NCI-H128 (cell line): ENCODE results near the gene YWHAH.

Source experiments
- DNase-seq: peaks from one replicate; lab custom pipeline; 2025; ENCODE audit not compliant: unreplicated experiment; lab: John Stamatoyannopoulos, UW

YWHAH gene

DNA sequence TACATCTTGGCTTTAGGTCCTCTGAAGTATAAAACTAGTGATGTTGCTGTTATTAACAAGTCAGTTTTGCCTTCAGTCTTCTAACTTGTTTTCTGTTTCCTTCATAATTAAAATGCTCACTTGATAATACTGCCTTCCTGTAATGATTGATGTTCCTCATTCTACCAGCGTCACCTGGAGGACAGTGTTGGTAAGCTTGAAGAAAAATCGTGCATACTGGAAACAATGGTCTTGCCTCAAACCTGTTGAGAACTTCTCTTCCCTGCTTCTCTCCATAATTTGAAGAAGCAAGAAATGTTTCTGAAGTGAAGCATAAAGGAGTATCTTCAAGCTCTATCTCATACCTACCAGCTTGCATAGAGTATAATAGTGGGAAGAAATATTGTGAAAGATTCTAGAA lies 3.0 kb downstream of the YWHAH start:
- no peak for DNase-seq

DNA sequence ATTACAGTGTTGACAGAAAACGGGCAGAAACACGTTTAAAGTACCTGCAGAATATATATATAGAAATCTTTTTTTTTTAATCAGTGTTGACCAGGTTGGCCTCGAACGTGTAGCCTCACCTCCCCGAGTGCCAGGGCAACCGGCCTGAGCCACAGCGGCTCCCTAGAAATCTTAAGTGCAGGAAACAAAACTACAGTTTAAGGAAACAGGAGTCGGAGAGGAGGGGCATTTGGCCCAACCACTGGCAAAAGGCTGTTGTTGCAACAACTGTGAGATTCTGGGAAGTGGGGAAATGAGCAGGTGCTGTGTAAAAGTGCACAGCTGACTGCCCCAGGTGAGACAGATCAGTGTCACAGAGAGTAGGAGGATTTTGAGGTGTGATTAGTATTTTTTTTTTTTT lies 3.7 kb downstream of the YWHAH start:
- DNase-seq: no peak

DNA sequence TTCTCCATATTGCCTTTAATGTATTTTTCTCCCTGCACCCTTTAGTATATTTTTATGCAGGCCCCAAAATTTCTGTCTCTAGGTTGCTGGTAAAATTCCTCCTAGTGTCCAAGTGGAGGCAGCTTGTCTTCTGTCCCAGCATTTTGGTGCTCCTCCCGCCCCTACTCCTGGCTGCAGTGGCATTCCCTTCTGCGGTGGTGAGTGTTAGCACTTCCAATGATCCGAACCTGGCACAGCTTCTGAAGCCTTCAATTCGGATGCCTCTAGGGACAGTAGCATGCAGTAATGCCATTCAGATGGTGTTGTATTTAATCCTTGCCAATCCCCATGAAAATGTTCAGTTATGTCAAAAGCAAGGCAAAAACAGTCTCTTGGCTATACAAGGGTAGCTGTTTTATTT lies 5.9 kb downstream of the YWHAH start:
- no peak for DNase-seq

GRCh38 chr22:31951194-31952093 lies 7.1 kb downstream of the YWHAH start:
- no peak for DNase-seq

DNA sequence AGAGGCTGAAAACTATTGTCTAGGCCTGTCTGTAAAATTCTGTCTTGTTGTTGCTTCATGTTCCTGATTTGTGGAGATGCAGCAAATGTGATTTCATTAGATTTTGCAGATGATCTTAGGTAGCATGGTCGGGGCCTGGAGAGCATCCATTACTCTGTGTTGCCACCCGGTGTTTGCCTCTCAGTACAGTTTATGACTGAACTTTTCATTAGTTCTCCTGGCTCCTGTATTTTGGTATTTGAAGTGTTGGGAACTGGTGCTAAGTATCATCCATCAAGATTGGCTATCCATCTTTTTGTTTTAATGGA lies 7.7 kb downstream of the YWHAH start:
- DNase-seq: no peak

GRCh38 chr22:31952472-31952871 lies 8.1 kb downstream of the YWHAH start:
- DNase-seq: no peak

DNA sequence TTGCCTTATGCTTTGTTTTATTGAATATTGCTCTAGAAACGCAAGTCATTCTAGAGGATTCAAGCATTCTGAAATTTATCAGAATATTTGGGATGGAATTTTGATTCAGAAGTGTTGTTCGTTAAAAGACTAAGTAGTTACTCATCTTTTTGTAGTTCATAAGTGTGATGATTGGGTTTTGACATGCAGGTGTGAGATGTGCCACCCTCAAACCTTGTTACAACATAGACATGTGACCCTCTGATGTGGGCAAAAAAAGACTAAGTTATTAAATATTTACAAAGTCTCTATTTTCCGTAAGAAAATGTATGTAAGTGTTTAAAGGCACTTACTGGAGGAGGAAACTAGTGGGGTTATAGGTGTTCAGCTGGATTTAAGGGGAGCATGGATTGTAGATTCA lies 8.9 kb downstream of the YWHAH start:
- DNase-seq: no peak

DNA sequence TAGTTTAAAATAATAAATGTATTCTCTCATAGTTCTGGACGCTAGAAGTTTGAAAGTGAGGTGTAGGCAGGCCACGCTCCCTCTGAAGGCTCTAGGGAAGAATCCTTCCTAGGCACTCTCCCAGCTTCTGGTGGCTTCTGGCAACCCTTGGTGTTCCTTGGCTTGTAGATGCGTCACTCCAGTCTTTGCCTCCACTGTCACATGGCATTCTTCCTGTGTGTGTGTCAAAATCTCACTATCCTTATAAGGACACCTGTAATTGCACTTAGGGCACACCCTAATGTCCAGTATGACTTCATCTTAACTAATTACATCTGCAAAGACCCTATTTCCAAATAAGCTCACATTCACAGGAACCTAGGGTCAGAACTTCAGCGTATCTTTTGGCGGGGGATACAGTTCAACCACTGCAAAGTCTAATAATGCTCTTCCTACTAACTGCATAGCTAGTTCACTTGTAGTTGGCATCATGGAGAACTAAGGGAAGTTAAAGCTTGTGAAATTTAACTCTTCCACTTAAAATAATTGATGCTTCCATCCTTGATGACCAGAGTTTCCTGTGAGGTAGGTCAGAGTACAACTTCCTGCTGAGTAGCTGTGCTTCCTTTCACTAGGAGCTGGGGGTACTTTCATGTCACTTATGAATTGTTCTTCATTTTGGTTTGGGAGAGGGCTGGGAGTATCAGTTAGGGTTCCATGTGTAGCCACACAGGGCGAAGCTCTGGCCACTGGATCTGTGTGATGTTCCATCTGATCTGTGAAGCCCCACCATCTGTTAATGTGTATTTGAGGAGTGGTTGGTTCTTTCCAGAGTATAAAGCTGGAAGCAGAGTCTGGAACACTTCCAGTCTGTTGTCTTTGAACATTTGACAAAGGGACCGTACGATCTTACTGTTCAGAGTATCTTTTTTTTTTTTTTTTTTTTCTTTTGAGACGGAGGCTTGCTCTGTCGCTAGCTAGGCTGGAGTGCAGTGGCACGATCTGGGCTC lies 10.5 kb downstream of the YWHAH start:
- no peak for DNase-seq

- DNase-seq: no peak
These were observed 12.0 kb downstream of the YWHAH start for GRCh38 chr22:31956360-31956759.

DNA sequence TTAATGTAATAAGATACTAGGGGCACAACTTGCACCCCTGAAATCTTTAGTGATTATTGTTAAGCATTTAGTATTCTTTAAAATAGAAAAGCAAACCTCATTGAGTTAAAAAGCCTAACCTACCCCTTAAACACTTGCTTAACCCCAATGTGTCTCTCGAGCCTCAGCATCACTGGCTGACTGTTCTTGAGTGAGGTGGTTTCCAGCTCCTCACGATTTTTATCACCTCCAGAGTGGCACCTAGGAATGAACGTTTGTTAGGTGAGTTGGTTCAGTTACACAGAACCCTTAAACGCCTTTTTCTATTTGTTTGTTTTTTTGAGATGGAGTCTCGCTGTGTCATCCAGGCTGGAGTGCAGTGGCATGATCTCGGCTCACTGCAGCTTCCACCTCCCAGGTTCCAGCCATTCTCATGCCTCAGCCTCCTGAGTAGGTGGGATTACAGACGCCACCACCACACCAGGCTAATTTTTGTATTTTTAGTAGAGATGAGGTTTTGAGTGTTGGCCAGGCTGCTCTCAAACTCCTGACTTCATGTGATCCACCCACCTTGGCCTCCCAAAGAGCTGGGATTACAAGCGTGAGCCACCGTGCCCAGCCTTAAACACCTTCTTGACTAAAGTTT lies 13.7 kb downstream of the YWHAH start:
- no peak for DNase-seq

- no peak for DNase-seq
These were observed 14.4 kb downstream of the YWHAH start for GRCh38 chr22:31958625-31959239.

DNA sequence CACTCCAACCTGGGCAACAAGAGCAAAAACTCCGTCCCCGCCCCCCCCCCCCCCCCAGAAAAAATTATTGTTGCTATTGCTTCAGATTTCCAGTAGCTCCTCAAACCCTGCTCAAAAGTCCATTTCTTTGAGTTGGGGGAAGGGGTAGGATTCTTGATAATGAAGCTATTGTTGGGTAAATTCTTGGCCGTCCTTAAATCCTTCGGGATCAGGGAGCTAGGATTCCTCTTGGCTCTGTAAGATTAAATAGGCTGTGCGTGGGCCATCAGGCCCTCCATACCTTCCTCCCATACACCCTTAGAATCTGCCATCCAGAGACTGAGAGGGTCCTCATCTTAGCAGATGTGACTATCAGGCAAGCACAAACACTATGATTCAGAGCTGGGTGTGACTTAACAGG lies 16.4 kb downstream of the YWHAH start:
- DNase-seq: no peak

DNA sequence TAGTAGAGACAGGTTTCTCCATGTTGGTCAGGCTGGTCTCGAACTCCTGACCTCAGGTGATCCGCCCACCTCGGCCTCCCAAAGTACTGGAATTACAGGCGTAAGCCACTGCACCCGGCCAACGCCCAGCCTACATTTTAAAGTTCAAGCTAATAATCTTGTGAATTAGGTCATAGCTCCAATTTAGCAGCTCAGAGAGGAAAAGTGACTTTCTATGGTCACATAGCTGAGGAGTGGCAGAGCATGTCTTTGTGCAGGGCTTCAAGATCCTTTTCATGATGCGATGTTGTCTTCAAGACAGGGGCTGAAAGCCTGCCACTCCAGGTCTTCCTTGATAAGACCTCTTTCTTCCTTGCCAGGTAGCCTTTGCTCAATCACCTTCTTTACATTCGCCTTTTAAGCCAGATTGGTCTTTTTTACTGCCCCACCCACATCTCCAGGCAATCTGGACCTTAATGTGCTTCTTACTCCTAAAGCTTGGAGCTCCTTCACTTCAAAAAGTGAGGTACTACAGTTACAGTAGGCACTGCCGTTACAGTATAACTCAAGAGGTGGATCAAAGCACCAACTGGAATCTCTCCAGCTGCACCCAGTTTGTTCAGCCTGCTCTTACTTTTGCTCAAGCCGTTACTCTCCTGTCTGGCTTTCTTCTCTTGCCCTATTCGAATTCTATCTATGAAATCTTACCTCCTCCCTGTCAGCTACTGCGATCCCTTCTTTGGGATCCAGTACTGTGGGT lies 18.2 kb downstream of the YWHAH start:
- no peak for DNase-seq

DNA sequence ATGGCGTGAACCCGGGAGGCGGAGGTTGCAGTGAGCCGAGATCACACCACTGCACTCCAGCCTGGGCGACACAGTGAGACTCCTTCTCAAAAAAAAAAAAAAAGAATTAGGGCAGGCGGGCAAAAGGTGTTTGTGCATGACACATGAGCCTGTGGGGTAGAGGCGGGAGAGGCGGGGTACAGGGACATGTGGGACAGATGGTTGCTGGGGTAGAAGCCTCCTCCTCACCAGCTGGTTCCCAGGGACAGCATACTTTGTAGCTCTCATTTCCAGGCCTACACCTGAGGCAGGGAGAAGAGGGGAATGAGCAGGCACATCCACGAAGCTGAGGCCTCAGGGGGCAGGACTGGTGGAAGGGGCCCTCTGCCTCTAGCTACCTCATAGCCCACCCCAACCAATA lies 23.7 kb downstream of the YWHAH start:
- DNase-seq: no peak

- peak; percentile 34 for DNase-seq
These were observed 25.6 kb downstream of the YWHAH start for GRCh38 chr22:31969789-31970489.

- peak; percentile 74 for DNase-seq
These were observed 26.4 kb downstream of the YWHAH start for GRCh38 chr22:31970490-31971444.

- DNase-seq: no peak
These were observed 27.8 kb downstream of the YWHAH start for GRCh38 chr22:31972180-31972579.

GRCh38 chr22:31973739-31974138 lies 29.4 kb downstream of the YWHAH start:
- no peak for DNase-seq
